ENCODE results near the gene C1GALT1C1L. TPM values are rescaled to one million over a fixed set of nuclear protein-coding genes. Genes with fewer than 3 reads are reported as not detected.
"Not testable (repeated sequence)": the region's sequence is repeated elsewhere in the genome, so short reads cannot be mapped to it uniquely, and the experiment has no call there.

C1GALT1C1L gene
- total RNA-seq, 2 experiments from 2014 or later, result not detected

DNA sequence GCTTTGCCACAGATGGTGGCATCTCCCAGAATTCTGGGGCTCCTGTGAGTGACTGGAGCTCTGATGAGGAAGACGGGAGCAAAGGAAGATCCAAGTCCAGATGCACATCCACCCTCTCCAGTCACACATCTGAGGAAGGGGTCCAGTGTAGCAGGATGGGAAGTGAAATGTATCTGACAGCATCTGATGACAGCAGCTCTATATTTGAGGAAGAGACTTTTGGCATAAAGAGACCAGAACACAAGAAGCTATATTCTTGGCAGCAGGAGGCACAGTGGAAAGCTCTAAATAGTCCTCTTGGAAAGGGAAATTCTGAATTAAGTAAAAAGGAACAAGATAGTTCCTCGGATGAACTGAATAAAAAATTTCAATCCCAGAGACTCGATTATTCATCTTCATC is 23.5 kb upstream of the C1GALT1C1L start:
- no peaks in the 10 kb centered on the region for H3K36me3 Mint-ChIP-seq
- POLR2A ChIA-PET, result no interaction called here
- H3K4me1 Mint-ChIP-seq, result no peaks in the 10 kb centered on the region
- H3K27ac Mint-ChIP-seq, result no peak overlapping the region
- H3K4me3 Mint-ChIP-seq, result no peak overlapping the region
- peaks cover 3% of the 10 kb centered on the region for H3K27me3 Mint-ChIP-seq
- DNase-seq (no peak), ATAC-seq (ENCODE audit: low read depth) (no peak)
- H3K9me3 Mint-ChIP-seq, result no peaks in the 10 kb centered on the region

DNA sequence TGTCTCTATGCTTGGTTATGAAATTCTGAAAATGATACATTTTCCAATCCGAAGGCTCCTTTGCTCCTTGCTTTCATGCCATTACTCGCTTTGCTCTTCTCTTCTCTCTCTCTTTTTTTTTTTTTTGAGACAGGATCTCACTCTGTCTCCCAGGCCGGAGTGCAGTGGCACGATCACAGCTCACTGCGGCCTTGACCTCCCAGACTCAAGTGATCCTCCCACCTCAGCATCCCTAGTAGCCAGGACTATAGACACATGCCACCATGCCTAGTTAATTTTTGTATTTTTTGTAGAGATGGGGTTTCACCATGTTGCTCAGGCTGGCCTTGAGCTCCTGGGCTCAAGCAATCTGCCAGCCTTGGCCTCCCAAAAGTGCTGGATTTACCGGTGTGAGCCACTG is 21.9 kb upstream of the C1GALT1C1L start:
- H3K27ac Mint-ChIP-seq; H3K36me3 Mint-ChIP-seq; H3K27me3 Mint-ChIP-seq; H3K9me3 Mint-ChIP-seq; H3K4me1 Mint-ChIP-seq; DNase-seq; POLR2A ChIA-PET; ATAC-seq (ENCODE audit: low read depth); H3K4me3 Mint-ChIP-seq: not testable (repeated sequence)

DNA sequence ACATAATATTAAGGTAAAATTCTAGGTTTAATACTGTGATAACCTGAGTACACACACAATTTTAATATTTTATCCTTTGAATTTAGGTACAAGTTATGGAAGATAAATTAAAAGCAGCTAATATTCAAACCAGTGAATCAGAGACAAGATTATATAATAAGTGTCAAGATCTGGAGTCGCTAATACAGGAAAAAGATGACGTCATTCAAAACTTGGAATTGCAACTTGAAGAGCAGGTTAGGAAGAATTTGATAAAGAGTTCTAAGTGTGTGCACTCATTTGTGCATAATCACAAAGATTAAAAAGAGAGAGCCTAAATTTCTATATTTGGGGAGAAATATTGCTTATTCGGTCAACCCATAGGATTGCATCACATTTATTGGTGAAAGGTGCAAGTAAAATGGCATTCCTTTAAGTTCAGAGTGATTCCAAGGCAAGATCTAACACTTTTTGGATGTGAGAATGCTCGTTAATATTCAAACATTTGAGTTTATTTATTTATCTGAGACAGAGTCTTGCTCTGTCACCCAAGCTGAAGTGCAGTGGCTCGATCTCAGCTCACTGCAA is 16.3 kb upstream of the C1GALT1C1L start:
- H3K27me3 Mint-ChIP-seq, result peaks cover 12% of the 10 kb centered on the region
- POLR2A ChIA-PET, result no interaction called here
- no peaks in the 10 kb centered on the region for H3K9me3 Mint-ChIP-seq
- DNase-seq (no peak), ATAC-seq (ENCODE audit: low read depth) (no peak)
- H3K36me3 Mint-ChIP-seq, result no peaks in the 10 kb centered on the region
- no peaks in the 10 kb centered on the region for H3K4me1 Mint-ChIP-seq
- no peak overlapping the region for H3K4me3 Mint-ChIP-seq
- no peak overlapping the region for H3K27ac Mint-ChIP-seq

DNA sequence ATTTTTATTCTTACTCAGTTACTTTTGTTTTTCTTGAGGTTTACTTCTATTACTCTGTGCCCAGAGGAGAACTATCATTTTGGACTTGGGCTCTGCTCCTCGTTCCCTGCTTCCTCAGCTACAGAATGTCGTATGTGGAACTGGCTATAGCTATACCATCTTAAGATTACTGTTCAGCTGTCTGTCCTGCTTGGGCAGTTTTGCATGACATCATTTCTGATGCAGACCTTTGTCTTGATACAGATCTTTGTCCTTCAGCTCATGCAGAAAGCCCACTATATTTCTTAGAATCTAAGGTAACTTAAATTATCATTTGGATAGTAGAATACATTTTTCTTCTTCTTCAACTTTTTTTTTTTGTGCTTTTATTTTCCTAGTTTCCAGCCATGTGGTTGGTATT is 13.8 kb upstream of the C1GALT1C1L start:
- Mint-ChIP-seq H3K27me3 (peaks cover 10% of the 10 kb centered on the region), H3K36me3 (no peaks in the 10 kb centered on the region), H3K4me1 (no peaks in the 10 kb centered on the region), H3K4me3 (no peak overlapping the region), H3K27ac (no peak overlapping the region), H3K9me3 (no peaks in the 10 kb centered on the region)
- DNase-seq, result no peak
- POLR2A ChIA-PET, result no interaction called here
- no peak for ATAC-seq (ENCODE audit: low read depth)

DNA sequence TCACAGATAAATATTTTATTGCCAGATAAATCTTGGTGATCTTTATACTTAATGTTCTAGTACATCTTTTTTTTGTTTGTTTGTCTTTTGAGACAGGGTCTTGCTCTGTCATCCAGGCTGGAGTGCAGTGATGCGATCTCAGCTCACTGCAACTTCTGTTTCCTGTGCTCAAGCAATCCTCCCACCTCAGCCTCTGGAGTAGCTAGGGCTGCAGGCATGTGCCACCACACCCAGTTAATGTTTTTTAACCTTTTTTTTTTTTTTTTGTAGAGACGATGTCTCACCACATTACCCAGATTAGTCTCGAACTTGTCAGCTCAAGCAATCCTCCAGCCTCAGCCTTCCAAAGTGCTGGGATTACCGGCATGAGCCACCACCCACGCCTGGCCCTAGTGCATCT is 9.1 kb upstream of the C1GALT1C1L start:
- H3K27ac Mint-ChIP-seq, result no peak overlapping the region
- POLR2A ChIA-PET, result no interaction called here
- no peak overlapping the region for H3K4me3 Mint-ChIP-seq
- DNase-seq (no peak), ATAC-seq (ENCODE audit: low read depth) (no peak)
- peaks cover 6% of the 10 kb centered on the region for H3K27me3 Mint-ChIP-seq
- peaks cover 2% of the 10 kb centered on the region for H3K4me1 Mint-ChIP-seq
- no peaks in the 10 kb centered on the region for H3K9me3 Mint-ChIP-seq
- H3K36me3 Mint-ChIP-seq, result no peaks in the 10 kb centered on the region

DNA sequence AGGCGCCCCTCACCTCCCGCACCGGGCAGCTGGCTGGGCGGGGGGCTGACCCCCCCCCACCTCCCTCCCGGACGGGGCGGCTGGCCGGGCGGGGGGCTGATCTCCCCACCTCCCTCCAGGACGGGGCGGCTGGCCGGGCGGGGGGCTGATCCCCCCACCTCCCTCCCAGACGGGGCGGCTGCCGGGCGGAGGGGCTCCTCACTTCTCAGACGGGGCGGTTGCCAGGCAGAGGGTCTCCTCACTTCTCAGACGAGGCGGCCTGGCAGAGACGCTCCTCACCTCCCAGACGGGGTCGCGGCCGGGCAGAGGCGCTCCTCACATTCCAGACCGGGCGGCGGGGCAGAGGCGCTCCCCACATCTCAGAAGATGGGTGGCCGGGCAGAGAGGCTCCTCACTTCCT is 1.6 kb upstream of the C1GALT1C1L start:
- POLR2A ChIA-PET; H3K27ac Mint-ChIP-seq; H3K36me3 Mint-ChIP-seq; H3K4me3 Mint-ChIP-seq; ATAC-seq (ENCODE audit: low read depth); H3K9me3 Mint-ChIP-seq; DNase-seq; H3K4me1 Mint-ChIP-seq: not testable (repeated sequence)
- H3K27me3 Mint-ChIP-seq, result peaks cover 13% of the 10 kb centered on the region

DNA sequence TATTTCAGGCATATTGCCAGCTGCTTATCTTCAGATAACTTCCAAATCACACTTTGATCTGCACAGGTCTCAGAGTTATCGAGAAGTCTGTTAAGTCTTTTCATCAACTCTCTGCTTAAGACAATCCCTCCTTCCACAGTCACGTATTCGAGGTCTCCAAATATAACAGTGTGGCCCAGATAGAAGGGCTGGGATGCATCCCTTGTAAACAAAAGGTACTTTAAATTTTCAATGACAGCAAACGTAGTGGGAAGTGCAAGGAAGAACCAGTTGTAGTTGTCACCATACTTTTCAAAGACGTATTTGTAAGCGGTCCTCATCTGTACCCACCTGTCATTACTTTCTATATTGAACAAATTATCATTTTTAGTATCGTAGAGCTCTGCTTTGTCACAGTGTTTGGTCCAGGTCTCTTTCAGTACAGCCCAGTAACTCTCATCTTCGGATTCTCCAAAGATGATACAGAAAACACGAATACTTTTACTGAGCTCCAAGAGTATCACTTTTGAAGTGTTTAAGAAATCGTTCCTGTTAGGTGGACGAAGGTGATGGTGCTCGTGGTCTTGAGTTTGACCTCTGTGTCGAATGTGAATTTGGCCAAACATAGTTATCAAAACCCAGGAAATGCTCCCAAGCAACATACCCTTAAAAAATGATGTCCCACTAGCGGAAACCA is 445 bp downstream of the C1GALT1C1L start:
- H3K4me1 Mint-ChIP-seq, result peaks cover 3% of the 10 kb centered on the region

DNA sequence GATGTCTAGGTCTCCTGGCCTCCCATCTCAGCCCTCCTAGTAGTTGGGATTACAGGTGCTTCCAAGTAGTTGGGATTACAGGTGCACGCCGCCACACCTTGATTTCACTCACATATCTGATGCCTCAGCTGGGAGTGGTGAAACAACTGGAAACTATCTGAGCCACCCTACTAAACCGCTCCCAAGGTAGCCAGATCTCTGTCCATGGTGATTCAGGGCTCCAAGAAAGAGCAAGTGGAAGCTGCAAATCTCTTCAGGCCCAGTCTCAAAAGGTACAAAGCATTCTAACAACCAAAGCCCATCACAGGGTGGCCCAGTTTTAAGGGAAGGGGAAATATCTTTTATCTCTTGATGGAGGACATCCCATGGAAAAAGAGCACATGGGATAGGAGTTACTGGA is 19.0 kb downstream of the C1GALT1C1L start:
- Mint-ChIP-seq H3K9me3 (peaks cover 1% of the 10 kb centered on the region), H3K36me3 (no peaks in the 10 kb centered on the region), H3K4me3 (no peak overlapping the region), H3K27ac (no peak overlapping the region), H3K27me3 (peaks cover 10% of the 10 kb centered on the region), H3K4me1 (no peaks in the 10 kb centered on the region)
- ATAC-seq (ENCODE audit: low read depth), result no peak
- POLR2A ChIA-PET, result no interaction called here
- DNase-seq, result no peak

More for the DNA sequence above, 445 bp downstream of the C1GALT1C1L start:
- POLR2A ChIA-PET, result no interaction called here
- Mint-ChIP-seq H3K9me3 (peaks cover 2% of the 10 kb centered on the region), H3K27ac (no peak overlapping the region), H3K27me3 (peaks cover 15% of the 10 kb centered on the region), H3K36me3 (peaks cover 3% of the 10 kb centered on the region), H3K4me3 (peak overlapping the region; percentile 53)
- ATAC-seq (ENCODE audit: low read depth) (no peak), DNase-seq (no peak)

DNA sequence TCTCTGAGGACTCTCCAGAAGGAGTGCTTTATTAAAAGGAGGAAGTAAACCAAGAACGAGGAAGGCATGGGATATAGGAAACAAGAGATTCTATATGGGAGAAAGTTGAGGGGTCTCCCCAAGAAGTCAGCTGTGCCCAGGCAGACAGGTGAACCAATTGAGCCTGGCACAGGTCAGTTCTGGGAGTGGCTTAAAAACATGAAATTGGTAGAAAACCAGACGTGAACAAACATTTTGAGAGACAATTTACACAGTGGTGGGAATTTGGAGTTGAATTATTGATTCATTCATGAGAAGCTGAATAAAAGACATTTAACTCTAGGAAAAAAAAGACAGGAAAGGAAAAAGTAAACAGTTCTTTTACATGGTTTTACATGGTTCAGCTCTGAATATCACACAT is 22.7 kb downstream of the C1GALT1C1L start:
- ATAC-seq (ENCODE audit: low read depth) (no peak), DNase-seq (no peak)
- Mint-ChIP-seq H3K4me3 (no peak overlapping the region), H3K27ac (no peak overlapping the region), H3K36me3 (no peaks in the 10 kb centered on the region), H3K4me1 (no peaks in the 10 kb centered on the region), H3K9me3 (no peaks in the 10 kb centered on the region), H3K27me3 (peaks cover 24% of the 10 kb centered on the region)
- POLR2A ChIA-PET, result no interaction called here

DNA sequence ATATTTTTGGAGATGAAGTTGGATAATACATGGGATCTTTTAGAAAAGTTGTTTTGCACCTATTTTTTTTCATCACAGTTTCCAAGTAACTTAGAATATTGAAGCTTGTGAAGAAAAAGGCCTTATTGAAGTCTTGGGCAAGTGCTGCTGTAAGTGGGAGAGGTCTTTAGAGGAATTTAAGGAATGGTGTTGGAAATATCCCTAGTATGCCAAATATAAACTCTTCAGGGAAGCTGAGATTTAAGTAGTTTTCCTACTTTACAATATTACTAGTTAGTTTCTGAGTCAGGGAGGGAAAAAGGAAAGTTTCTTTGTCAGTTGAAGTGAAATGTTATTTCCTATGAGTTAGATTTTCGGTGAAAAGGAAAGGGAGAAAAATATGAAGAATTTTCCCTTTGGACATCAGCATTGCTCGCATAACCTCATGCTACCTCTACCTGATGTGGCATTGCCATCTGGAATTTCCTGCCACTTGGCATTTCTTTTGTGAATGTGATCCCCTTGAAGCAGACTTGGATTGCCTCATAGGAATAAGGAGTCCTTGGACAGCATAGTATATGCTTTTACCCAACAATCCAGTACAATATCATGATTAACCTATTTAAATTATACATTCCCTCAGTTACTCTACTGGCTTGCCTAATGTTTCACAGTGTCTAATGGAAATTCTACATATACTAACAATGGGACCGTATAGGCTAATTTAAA is 27.1 kb downstream of the C1GALT1C1L start:
- Mint-ChIP-seq H3K27me3 (peaks cover 24% of the 10 kb centered on the region), H3K4me3 (no peak overlapping the region), H3K9me3 (no peaks in the 10 kb centered on the region), H3K4me1 (no peaks in the 10 kb centered on the region), H3K36me3 (peaks cover 1% of the 10 kb centered on the region), H3K27ac (no peak overlapping the region)
- no peak for ATAC-seq (ENCODE audit: low read depth)
- DNase-seq, result no peak
- POLR2A ChIA-PET, result no interaction called here

DNA sequence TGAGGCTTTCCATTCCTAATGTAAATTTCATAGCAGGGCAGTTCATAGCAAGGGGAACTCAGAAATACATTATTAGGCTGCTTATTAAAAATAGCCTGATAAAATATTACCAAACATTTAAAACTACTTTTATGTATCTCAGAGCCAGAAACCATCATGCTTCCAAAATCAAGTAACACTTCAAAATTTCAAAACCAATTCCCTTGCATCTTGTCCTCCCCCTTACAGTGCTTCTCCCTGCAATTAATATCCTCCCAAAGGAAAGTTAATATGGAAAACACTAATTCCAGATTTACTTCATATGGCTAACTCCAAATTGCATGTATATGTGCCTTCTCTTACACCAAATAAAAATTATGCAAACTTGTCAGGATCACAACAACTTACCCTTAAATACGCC is 32.5 kb downstream of the C1GALT1C1L start:
- H3K9me3 Mint-ChIP-seq, result peaks cover 3% of the 10 kb centered on the region

DNA sequence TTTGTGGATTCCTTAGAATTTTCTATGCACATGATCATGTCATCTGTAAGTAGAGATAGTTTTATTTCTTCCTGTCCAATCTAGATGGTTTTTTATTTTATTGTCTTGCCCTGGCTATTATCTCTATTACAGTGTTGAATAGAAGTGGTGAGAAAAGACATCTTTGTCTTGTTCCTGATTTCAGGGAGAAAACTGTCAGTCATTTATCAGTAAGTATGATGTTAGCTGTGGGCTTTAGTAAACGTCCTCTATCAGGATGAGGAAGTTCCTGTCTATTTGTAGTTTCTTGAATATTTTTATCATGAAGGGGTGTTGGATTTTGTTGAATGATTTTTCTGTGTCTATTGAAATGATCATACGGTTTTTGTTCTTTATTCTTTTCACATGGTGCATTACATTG is 33.9 kb downstream of the C1GALT1C1L start:
- H3K4me1 Mint-ChIP-seq, result peaks cover 4% of the 10 kb centered on the region
- H3K9me3 Mint-ChIP-seq, result peaks cover 3% of the 10 kb centered on the region
- H3K4me3 Mint-ChIP-seq, result no peak overlapping the region
- POLR2A ChIA-PET, result no interaction called here
- H3K27me3 Mint-ChIP-seq, result peaks cover 12% of the 10 kb centered on the region
- ATAC-seq (ENCODE audit: low read depth), result no peak
- H3K27ac Mint-ChIP-seq, result no peak overlapping the region
- DNase-seq, result no peak
- H3K36me3 Mint-ChIP-seq, result peaks cover 3% of the 10 kb centered on the region

More for the DNA sequence above, 32.5 kb downstream of the C1GALT1C1L start:
- POLR2A ChIA-PET, result no interaction called here
- DNase-seq, result no peak
- Mint-ChIP-seq H3K4me3 (no peak overlapping the region), H3K4me1 (no peaks in the 10 kb centered on the region), H3K36me3 (peaks cover 3% of the 10 kb centered on the region), H3K27me3 (peaks cover 4% of the 10 kb centered on the region), H3K27ac (no peak overlapping the region)
- ATAC-seq (ENCODE audit: low read depth), result no peak

DNA sequence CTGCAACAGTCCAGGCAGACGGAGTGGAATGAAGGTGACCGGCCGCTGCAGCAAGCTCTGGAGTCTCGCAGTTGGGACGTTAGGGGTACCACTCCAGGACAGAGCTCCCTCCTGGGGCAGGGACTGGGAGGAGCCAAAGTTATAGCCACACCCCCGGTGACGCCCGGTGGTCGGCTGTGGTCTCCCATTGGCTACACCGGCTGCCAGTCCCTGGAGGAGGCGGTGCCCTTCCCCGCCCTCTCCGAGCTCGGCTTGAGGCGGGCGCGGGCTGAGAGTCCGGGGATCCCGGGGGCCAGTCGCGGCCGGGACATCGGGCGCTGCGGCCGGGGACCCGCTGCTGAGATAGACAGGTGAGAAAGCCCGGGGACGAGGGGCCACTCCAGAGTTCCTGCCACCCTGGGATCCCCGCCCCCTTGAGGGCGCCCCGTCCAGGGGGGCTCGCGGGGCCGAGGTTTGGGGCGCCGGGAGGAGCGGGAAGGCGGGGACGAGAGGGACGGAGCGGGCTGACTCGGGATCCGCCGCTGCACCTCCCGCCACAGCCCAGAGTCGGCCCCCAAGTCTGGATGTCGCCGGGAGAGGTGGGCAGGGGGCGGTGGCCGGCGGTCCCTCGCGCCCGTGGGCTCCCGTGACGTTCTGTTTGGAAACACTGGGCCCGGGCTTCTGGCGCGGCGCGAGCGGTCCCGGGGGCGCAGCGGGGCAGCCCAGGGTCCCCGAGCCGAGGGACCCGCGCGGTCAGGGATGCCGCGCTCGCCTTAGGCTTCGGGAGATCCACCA is 39.0 kb downstream of the C1GALT1C1L start, which contains the start of gene PLEKHH2:
Gene PLEKHH2 (plus strand): TSS at position 231 of the 774 bp plus-strand sequence. CDS start 7,414 bp downstream, outside the sequence.
- DNase-seq (peak; percentile 94), ATAC-seq (ENCODE audit: low read depth) (peak; percentile 99)
- H3K27ac Mint-ChIP-seq, result peak within 1 kb of the TSS; percentile 76
- peaks cover 2% of the 10 kb centered on the region for H3K36me3 Mint-ChIP-seq
- peaks cover 45% of the 10 kb centered on the region for H3K27me3 Mint-ChIP-seq
- H3K4me1 Mint-ChIP-seq, result peaks cover 15% of the 10 kb centered on the region
- peak within 1 kb of the TSS; percentile 85 for H3K4me3 Mint-ChIP-seq
- peaks cover 3% of the 10 kb centered on the region for H3K9me3 Mint-ChIP-seq
- POLR2A ChIA-PET, result interaction anchor here (0.5 to 1.6 kb wide), 5 partner anchors 9 to 827 kb away, joined by 3 to 6 read pairs (median 3); partner anchors contain the start of gene THADA
